ENCODE data around the gene CD320.
"Not testable (repeated sequence)": the region's sequence is repeated elsewhere in the genome, so short reads cannot be mapped to it uniquely, and the experiment has no call there.

Gene CD320

DNA sequence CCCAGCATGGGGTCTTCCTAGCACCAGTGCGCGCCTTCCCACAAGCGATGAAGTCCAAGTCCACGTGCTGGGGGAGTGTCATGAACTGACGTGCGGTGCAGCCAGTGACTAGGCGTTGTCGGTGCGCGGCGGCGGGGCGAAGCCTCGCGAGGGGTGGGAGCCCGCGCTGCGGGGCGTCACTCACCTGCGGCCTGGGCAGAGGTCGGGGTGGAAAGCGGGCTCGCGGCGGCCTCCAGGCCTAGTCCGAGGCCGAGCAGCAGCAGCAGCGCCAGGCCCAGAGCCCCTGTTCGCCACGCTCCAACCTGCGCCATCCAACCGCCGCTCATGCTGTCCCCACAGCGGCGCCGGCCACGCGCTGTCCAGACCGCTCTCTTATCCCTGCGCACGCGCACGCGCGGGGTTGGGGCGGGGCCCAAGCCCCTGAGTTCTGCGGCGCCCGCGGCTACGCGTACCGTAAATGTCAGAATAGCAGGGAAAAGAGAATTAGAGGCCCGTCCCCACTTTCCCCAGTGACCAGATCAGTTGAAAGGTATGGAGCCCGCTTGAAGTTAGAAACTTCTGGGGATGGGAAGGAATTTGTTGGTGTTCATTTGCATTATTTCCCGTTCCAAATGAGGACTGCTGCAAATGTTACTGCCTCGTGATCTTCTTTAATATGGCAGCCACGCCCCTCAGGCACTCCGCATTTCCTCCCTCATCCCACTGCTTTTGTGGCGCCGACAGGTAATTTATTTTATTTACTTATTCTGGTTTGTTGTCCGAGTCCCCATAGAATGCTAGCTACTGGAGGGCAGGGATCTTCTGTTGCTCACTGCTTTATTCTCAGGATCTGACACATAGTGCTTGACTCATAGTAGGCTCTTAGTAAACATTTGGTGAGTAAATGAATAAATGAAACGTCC is at the start of gene CD320:
Gene CD320, minus strand, starts transcription at position 394 of the 902 bp plus-strand sequence. Its CDS starts 68 bp downstream, at position 326.
- peak; percentile 77 for DNase-seq

DNA sequence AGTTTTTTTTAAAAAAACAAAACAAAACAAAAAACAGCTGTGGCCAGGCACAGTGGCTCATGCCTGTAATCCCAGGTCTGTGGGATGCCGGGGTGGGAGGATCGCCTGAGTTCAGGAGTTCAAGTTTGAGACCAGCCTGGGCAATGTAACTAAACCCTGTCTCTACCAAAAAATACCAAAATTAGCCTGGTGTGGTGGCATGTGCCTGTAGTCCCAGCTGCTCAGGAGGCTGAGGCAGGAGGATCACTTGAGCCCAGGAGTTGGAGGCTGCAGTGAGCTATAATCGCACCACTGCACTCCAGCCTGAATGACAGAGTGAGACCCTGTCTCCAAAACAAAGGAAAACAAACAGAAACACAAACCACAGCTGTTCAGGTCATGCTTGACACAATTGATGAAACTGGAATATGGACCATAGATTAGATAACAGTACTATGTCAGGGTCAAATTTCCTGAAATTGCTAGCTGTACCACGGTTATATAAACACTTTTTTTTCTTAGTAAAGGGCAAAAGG is 48.9 kb upstream of the CD320 start:
- no peak for DNase-seq

DNA sequence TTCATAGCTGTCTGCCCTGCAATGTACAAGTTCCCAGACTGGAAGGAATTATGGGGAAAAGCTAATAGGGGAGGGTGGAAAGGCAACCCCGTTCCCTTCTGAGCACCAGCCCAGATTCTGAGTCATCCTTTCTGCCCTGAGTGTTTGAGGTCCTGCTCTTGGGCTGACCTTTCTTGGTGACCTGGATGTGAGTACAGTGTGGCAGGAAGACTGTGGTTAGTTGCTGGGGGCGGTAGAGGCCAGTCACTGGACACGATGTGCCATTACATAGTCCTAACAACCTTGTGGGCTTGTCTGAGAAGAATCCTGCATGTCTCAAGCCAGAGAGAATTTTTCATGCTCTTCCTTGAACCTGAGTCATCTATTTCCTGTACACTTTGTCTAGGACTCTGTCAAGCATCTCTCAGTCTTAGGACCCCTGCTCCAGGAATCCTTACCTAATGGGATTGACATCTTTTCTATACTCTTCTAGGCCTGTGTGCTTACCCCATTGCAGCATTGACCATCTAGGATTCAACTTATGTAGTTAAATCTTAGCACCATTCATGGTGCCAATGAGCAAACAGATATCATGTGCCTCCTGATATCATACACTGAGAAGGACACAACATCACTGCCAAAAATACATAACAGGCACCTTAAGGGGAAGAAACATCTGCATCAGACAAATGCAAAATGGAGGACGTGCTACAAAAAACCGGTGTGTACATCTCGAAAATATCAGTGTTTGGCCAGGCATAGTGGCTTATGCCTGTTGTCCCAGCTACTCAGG is 47.7 kb upstream of the CD320 start:
- DNase-seq: no peak

DNA sequence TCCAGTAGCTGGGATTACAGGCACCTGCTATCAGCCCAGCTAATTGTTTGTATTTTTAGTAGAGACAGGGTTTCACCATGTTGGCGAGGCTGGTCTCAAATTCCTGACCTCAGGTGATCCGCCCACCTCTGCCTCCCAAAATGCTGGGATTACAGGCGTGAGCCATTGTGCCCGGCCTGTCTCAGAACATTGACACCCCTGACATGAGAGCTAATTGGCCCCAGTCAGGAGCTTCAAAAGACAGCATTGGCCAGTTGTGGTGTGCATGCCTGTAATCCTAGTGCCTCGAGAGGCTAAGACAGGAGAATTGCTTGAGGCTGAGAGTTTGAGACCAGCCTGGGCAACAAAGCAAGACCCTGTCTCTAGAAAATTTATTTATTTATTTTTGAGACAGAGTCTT is 44.7 kb upstream of the CD320 start:
- DNase-seq: not testable (repeated sequence)

GRCh38 chr19:8352134-8352827 is 44.1 kb upstream of the CD320 start:
- DNase-seq: no peak

DNA sequence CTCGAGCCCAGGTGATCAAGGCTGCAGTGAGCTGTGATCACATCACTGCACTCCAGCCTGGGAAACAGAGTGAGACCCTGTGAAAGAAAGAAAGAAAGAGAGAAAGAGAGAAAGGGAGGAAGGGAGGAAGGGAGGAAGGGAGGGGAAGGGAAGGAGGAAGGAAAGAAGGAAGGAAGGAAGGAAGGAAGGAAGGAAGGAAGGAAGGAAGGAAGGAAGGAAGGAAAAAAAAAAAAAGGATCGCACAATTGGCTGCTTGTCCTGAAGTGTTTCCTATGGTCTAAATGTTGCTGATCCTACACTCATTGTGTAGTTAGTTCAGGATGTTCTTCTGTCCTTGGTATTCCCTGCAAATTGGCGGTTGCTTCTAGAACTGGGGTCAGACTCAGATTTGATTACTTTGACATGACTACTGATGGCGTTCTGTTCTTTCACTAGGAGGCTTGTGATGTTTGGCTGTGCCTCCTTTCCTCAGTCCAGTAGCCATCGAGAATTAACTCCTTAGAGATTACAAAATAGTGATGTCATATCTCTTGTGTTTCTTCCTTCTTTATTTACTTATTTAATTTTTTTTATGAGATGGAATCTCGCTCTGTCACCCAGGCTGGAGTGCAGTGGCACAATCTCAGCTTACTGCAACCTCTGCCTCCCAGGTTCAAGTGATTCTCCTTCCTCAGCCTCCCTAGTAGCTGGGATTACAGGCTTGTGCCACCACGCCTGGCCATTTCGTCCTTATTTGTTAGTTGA is 41.6 kb upstream of the CD320 start:
- DNase-seq: not testable (repeated sequence)

GRCh38 chr19:8343483-8343844 is 35.3 kb upstream of the CD320 start:
- no peak for DNase-seq

- DNase-seq: peak; percentile 24
Measured at GRCh38 chr19:8342684-8343482, 34.7 kb upstream of the CD320 start, which contains the start of gene KANK3. Gene KANK3 (minus strand): TSS chr19:8343262. CDS start chr19:8337828, 5,434 bp downstream.

- no peak for DNase-seq
Measured at GRCh38 chr19:8342316-8342683, 34.1 kb upstream of the CD320 start.

DNA sequence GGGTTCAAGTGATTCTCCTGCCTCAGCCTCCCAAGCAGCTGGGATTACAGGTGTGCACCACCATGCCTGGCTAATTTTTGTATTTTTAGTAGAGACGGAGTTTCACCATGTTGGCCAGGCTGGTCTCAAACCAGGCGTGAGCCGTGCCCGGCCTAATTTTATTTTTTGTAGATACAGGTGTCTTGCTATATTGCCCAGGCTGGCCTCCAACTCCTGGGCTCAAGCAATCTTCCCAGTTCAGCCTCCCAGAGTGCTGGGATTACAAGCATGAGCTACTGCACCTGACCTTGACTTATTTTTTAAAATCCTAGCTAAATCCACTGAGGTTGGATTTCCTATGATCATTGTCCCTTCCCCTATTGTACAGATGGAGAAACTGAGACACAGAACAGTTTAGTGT is 33.3 kb upstream of the CD320 start:
- not testable (repeated sequence) for DNase-seq

- no peak for DNase-seq
Measured at GRCh38 chr19:8340341-8341096, 32.4 kb upstream of the CD320 start.

GRCh38 chr19:8338835-8339234 is 30.7 kb upstream of the CD320 start:
- no peak for DNase-seq

GRCh38 chr19:8337728-8338127 is 29.6 kb upstream of the CD320 start:
- no peak for DNase-seq

GRCh38 chr19:8336660-8337059 is 28.5 kb upstream of the CD320 start:
- no peak for DNase-seq

GRCh38 chr19:8336072-8336569 is 28.0 kb upstream of the CD320 start:
- no peak for DNase-seq

- DNase-seq: no peak
Measured at GRCh38 chr19:8335343-8336071, 27.3 kb upstream of the CD320 start.

GRCh38 chr19:8334458-8335342 is 26.5 kb upstream of the CD320 start:
- DNase-seq: peak; percentile 17

- DNase-seq: no peak
Measured at GRCh38 chr19:8333767-8334457, 25.8 kb upstream of the CD320 start.
